AML-193 (cell line): ENCODE data around the gene ACSS2.
"Not testable (repeated sequence)": the region's sequence is repeated elsewhere in the genome, so short reads cannot be mapped to it uniquely, and the experiment has no call there.

Experiments used
- DNase-seq, 2 experiments: peaks; one replicate each; lab custom pipeline; 2025; lab: John Stamatoyannopoulos, UW

Gene ACSS2

DNA sequence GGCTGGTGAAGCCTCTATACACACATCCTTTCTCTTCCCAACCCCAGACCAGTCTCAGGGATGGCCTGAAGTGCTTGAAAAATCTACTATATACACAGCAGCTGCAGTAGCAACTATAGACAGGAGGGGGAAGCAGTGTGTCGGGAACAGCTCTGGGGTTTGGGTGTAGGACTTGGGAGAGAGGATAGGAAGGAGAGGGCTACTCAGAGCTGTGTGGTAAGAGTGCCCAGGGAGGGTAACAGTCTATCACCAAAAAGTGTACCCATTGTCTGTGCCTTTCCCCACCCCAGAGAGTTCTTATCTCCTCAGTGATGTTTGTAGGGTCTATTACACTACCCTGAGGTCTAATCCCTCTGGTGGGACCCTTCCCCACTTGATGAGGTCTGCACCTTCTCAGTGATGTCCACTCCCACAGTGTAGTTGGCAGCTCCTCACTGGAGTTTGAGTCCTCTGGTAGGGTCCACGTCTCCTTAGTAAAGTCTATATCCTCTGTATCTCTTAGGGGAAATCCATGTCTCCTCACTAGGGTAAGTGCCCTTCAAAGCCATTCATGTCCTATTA is 2.2 kb upstream of the ACSS2 start:
- peak; percentile 85 to 88 for DNase-seq

DNA sequence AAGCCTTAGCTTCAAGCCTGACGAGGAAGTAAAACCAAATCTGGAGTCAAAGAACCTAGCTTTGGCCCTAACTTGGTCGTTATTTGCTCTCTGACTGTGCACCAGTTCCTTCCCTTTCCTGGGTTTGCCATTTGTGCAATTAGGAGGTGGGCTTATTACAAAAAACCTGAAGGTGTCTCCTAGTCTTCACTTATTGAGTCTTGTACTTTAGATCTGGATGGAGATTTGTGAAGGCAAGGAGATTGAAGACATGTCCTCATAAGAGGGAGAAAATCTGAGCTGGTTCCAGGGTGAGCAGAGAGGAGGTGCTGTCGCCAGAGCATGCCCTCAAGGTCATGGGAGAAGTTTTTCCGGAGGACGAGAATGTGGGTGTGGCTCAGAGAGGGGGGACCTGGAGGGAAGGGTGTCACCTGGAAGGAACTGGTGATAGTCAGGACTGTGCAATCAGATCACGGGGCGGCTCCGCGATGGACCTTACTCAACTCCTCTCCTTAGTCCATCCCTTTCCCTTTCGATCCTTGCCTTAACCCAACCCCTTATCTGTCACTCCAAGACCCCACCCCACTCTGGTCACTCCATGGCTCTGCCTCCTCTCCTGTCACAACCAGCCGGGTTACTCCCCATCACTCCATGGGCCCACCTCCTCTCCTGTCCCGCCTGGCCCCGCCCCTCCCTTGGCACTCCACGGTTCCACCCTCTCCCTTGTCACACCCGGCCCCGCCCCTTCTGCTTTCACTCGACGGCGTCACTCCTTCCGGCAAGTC is 588 bp upstream of the ACSS2 start:
- peak; percentile 97 to 98 for DNase-seq

DNA sequence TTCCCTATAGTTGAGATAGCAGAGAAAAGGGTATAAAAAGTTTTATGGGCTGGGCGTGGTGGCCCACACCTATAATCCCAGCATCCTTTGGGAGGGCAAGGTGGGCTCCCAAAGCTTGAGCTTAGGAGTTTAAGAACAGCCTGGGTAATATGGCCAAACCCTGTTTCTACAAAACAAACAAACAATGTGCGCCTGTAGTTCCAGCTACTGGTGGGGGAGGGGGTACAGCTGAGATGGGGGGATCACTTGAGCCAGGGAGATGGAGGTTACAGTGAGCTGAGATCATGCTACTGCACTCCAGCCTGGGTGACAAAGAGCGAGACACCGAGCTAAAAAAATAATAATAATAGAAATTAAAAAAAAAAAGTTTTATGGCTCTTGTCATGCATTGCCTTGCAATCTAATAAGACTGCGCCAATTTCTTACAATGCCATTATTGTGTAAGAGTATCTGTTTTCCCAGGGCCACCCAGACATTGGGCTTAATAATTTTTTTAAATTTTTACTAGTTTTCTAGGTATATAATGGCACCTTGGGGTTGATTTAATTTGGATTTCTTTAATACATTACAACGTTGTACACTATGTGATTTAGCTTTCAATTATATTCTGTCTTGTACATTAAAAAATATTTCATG is 3.9 kb downstream of the ACSS2 start:
- DNase-seq = no peak

DNA sequence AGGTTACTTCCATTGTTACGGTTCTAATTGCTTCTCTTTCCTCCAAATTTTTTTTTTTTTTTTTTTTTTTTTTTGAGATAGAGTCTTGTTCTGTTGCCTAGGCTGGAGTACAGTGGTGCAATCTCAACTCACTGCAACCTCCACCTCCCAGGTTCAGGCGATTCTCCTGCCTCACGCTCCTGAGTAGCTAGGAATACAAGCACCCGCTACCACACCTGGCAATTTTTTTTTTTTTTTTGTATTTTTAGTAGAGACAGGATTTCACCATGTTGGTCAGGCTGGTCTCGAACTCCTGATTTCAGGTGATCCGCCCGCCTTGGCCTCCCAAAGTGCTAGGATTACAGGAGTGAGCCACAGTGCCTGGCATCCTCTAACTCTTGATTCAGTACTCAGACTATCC is 4.6 kb downstream of the ACSS2 start:
- not testable (repeated sequence) for DNase-seq

DNA sequence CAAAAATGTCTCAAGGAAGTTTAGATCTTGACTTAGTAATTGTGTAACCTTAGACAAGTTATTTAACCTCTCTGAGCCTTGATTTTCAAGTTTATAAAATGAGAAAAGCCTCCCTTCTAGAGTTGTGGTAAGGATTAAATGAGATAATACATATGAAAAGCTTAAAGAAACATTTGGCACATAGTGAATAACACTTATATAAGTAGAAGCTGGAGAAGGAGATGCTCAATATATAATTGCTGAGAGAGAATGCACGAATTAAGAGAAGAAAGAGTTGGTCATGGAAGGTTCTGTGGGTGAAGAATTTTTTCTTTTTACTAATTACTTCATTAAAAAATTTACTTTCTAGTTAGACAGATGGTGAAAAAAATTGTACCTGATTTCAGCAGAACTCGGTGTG is 5.3 kb downstream of the ACSS2 start:
- DNase-seq = no peak

DNA sequence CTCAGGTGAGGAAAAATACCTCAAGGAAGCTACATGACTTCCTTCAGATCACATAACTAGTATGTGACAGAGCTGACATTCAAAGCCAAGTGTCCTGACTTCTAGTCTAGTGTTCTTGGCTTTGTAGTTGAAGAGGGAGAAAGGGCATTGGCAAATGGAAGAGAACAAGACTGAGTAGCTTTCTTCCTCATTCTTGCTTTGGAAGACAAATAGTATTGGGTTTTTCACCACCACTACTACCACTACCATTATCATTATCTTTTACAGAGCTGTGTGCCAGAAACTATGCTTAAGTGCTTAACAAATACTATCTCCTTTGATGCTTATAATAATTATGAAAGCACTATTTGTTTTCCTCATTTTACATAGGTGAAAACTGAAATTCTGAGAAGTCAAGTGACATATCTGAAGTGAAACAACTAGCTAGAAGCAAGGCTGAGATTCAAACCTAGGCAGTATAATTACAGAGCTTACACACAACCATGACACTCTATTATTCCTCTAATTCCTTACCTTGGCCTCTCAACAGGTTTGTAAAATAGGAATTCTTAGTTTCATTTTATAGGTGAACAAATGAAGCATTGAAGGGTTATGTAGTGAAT is 6.8 kb downstream of the ACSS2 start:
- DNase-seq = no peak

DNA sequence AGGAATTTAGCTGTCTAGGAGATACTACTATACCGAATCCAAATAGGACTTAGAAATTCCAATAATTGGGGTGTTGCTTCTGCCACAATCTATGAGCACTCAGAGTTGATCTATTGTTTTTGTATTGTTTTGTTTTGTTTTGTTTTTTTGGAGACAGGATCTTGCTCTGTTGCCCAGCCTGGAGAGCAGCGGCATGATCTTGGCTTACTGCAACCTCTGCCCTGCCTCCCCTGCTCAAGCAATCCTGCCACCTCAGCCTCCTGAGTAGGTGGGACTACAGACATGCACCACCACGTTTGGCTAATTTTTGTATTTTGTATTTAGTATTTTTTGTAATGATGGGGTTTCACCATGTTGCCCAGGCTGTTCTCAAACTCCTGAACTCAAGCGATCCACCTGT is 7.4 kb downstream of the ACSS2 start:
- no peak for DNase-seq

DNA sequence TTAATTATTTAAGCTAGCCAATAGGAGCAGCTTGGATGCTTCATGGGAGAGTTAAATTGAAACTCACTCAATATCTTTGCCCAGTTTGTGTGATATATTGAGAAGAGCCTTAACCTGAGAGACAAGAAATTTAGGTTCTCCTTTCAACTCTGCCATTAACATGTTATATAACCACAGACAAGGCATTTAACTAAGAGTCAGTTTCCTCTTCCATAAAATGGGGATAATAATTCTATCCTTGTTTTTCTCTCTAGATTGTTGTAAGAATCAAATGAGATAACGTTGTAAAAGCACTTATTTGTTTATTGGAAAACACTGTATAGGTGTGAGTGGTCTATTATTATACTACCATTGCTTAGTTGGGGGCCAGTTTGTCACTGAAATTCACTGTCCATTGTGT is 7.8 kb downstream of the ACSS2 start:
- no peak for DNase-seq

DNA sequence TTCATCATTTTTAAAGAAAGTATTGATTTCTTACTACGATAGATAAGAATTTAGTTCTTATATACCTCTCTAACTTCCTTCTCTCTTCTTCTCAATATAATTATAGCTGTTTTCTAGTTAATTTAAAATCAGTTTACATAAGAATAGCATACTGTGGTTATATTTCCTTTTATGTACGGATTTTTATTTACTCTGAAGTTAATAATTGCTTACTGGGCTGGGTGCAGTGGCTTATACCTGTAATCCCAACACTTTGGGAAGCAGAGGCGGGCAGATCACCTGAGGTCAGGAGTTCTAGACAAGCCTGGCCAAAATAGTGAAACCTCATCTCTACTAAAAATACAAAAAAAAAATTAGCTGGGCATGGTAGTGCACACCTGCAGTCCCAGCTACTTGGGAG is 9.7 kb downstream of the ACSS2 start:
- no peak for DNase-seq

DNA sequence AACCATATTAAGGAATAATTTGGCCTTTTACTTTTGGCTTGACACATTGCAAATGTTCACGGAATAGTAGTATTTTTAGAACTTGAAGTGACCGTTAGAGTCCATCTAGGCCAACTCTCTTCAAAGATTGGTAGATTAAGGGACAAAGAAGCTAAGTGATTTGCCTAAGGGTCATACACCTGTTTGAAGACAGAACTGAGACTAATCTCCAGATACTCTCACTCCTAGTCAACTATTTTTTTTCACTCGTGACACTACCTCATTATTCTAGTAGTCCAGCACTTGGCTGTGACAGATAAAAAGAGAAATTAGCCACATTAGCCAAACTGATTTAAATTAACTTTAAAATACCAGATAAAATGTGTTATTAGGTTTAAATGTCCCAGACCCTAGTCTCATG is 10.6 kb downstream of the ACSS2 start:
- DNase-seq = no peak

DNA sequence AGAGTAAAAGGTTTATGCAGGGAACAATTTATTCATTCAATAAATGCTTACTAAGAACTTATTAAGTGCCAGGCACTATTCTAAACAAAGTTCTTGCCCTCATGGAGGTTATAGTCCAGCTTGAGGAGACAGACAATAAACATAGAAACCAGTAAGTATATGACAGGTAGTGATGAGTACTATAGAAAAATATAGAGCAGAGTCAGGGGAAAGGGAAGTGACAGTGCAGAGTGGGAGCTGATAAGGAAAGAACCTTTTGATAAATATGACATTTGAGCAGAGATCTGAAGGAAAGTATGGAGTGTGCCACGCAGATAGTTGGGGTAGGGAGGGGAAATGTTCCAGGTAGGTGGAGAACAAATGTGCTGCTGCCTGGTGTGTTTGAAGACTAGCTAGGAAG is 12.1 kb downstream of the ACSS2 start:
- DNase-seq = no peak

DNA sequence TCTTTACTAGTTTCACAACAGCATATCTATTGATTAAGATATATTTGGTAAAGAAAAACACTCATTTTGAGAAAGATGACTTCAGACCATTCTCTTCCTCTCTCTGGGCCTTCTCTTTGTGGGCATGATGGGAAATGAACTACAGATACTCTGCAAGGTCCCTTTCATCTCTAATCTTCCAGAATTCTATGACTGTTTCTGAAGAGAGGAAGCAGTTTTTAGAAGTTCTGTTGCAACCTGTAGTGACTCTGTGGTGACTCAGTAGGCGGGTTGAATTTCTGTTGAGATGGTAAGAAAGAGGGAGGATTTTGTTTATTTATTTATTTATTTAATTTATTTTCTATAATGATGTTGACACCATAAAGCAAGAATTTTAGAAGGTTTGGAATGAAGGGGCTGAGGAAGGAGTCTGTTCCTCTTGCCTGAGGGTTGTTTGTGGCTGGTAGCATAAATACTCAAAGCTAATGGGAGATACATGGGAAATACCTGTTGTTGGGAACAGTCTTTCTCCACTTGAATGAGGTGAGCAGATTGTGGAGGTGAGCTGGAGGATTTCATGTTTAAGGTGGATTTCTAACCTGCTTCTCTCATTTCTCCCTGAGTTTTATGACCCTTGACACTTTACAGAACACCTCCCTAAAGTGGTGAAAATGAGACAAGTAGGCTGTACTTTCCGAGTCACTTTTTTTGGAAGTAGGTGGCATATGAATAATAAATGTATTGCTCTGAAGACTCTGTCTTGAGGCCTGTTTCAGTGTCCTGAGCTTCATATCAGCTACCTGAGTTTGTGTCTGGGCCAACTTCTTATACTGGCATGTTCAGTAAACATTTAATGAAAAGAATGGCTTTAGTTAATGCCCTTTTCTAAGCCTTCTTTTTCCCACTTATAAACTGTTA is 15.0 kb downstream of the ACSS2 start:
- peak; percentile 81 for DNase-seq

DNA sequence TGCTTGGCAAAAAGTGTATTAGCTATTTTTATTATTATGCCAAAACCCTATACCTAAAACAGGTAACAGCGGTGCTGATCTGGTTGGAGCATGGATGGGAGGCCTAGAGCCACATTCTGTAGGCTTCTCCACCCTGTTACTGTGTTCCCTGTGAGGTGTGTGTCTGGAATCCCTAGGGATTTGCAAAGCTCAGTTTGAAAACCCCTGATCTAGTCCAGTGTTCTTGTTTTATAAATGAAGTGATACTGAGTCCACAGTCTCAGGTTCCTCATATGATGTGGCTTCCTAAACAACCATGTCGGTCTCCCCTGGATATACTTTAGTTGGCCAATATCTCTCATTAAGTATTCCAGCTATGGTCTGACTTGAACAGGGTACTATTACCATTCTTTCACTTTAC is 16.3 kb downstream of the ACSS2 start:
- DNase-seq = no peak

DNA sequence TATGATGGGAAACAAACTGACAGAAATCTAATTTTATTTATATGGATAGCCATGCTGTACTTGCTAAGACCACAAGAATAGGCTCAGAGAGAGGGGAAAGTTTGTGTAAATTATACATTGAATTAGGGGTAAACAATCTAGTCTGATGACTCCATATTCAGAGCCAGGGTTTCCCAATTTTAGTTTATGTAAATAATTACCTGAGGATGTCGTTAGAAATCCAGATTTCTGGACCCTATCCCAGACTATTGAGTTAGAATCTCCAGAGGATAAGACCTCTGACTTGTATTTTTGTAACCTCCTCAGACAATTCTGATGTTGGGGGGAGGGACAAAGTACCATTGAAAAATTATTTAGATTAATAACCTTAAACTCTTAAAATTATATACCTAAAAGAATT is 18.3 kb downstream of the ACSS2 start:
- DNase-seq = no peak

DNA sequence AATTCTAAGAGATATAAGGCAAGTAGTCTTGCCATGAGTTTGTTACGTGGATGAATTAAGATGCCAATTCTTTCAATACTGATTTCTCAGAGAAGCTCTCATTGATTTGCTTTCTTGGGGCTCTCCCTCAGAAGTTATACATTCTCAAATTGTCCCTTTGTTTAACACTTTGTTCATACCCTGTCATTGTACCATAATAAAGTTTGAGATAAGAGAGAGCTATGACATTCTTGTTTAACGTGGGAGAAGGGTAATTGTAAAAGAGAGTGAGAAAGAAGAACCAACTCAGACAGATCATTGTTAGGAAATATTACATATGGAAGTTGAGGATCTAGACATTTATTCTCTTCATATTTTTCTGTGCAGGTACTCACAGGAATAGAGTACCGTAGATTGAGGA is 19.1 kb downstream of the ACSS2 start:
- no peak for DNase-seq

DNA sequence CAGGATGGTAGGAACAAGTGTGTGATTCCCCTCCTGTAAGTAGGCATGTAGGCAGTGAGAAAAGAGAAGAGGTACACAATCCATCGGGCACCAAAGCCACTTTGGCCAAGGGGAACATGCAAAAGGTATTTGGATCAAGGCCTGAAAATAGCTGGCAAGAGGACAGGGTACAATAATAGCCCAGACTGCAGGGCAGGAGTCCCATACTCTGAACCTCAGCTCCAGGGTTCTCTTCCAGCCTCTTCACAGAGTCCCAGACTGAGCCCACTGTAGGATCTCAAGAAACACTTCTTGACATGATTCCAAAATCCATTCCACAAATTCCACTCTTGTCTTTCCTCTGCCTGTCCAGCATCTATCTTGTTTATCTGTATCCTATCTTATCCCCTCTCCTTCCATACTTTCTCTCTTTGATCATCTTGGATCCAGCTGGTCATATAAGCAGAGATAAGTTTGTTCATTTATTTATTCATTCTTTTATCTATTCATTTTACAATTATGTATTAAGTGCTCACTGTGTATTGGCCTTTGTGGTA is 19.7 kb downstream of the ACSS2 start:
- no peak for DNase-seq

DNA sequence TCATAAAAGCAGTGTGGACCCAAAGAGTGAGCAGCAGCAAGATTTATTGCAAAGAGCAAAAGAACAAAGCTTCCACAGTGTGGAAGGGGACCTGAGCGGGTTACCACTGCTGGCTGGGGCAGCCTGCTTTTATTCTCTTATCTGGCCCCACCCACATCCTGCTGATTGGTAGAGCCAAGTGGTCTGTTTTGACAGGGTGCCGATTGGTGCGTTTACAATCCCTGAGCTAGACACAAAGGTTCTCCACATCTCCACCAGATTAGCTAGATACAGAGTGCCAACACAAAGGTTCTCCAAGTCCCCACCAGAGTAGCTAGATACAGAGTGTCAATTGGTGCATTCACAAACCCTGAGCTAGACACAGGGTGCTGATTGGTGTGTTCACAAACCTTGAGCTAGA is 21.7 kb downstream of the ACSS2 start:
- not testable (repeated sequence) for DNase-seq

DNA sequence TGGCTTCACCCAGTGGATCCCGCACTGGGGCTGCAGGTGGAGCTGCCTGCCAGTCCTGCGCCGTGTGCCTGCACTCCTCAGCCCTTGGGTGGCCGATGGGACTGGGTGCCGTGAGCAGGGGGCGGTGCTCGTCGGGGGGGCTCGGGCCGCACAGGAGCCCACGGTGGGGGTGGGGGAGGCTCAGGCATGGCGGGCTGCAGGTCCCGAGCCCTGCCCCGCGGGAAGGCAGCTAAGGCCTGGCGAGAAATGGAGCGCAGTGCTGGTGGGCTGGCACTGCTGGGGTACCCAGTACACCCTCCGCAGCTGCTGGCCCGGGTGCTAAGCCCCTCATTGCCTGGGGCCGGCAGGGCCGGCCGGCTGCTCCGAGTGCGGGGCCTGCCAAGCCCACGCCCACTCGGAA is 22.3 kb downstream of the ACSS2 start:
- not testable (repeated sequence) for DNase-seq

DNA sequence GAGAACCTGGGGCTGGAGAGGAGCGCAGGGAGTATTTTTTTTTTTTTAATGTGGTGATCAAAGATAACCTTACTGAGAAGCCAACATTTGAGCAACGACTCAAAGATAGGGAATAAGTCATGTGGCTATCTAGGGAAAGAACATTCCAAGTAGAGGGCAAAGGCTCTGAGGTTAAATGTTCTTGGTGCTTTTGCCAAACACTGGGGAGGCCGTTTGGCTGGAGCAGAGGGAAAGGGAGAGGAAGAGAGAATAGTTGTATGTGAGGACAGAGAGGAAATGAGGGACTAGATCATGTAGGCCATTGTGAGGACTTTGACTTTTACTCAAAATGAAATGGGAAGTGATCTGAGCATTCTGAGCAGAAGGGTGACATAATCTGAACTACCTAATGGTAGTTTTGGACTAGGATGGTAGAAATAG is 27.8 kb downstream of the ACSS2 start:
- no peak for DNase-seq

DNA sequence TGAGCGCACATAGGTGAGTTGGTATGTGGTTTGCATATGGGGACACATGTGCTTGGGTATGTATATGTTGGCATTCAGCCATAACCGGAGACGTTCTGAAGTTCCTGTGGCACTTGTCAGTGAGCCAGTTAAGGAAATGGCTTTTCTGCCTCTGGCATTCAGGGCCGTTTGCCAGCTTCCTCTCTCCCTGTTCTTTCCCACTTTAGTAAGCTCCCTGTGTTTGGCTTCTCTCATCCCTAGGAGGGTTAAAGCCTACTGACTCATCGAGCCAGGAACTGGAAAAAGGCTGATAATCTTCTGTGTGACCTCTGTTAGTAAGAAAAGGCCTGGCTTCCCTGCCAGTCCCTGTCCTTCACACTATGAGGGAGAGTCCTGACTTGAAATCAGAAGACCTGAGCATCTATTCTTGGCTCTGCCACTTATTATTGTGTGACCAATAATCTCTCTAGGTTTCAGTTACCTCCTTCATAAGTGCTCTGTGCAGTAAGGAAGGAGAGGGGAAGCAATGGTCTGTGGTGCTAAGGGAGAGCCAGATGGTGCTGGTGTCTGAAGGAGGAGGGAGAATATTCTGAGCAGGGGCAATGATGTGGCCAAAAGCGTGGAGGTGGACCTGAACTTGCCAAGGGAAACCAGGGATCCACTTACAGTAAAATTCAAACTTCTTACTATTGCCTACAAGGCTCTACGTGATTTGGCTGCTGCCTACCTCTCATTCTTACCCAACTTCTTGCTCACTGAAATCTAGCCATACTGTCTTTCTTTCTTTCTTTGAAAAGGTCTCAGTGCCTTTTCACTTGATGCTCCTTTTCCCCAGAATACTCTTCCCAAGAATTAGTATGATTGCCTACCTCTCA is 31.4 kb downstream of the ACSS2 start:
- peak; percentile 36 to 46 for DNase-seq

DNA sequence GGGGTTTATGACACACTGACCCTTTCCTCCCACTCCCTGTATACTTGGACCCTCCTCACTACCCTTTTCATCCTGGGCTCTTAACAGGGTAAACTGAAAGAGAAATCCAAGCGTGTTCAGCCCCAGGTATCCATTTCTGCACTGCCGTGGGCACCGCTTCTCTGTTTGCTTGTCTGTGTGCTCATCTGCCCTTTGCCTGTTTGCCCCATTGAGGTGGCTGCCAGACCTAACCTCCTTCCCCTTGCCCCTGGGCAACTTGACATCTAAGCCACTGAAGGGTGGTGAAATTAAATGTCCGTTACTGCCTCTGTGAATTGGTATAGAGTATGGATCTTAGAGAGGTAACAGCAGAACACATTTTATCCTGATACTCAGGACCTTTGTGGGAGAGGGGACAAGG is 38.7 kb downstream of the ACSS2 start:
- no peak for DNase-seq
